ENCODE measurements around the gene TRERF1.

The TRERF1 gene

GRCh38 chr6:42264852-42265390 is 186.8 kb downstream of the TRERF1 start:
- peaks cover 32% of the 10 kb centered on the region for H3K36me3 Mint-ChIP-seq (ENCODE audit: low read depth)
- H3K27me3 Mint-ChIP-seq (ENCODE audit: low read depth): peaks cover 14% of the 10 kb centered on the region
- H3K4me3 Mint-ChIP-seq: no peak overlapping the region
- no peak for TF ChIP-seq CTCF (IDR thresholded peaks at IDR 0.05; ENCODE audit: unreplicated experiment in 3 of 3)
- no peaks in the 10 kb centered on the region for H3K9me3 Mint-ChIP-seq
- H3K4me1 Mint-ChIP-seq: peaks cover 25% of the 10 kb centered on the region
- no peak overlapping the region for H3K27ac Mint-ChIP-seq

- Mint-ChIP-seq H3K27ac (peak overlapping the region in 1 of 3 experiments; percentile 75), H3K36me3 (ENCODE audit: low read depth) (peaks cover 26% of the 10 kb centered on the region), H3K4me3 (no peak overlapping the region), H3K4me1 (peaks cover 29% of the 10 kb centered on the region), H3K9me3 (no peaks in the 10 kb centered on the region), H3K27me3 (ENCODE audit: low read depth) (peaks cover 14% of the 10 kb centered on the region)
- no peak for TF ChIP-seq CTCF (IDR thresholded peaks at IDR 0.05; ENCODE audit: unreplicated experiment in 3 of 3)
These were observed 187.4 kb downstream of the TRERF1 start for GRCh38 chr6:42264162-42264851.

- TF ChIP-seq CTCF (IDR thresholded peaks at IDR 0.05; ENCODE audit: unreplicated experiment in 3 of 3): peak in 1 of 3 experiments; percentile 21
- Mint-ChIP-seq H3K27ac (peak overlapping the region in 2 of 3 experiments; percentile 74 to 75), H3K4me1 (peaks cover 29% of the 10 kb centered on the region), H3K4me3 (no peak overlapping the region), H3K9me3 (no peaks in the 10 kb centered on the region), H3K27me3 (ENCODE audit: low read depth) (peaks cover 14% of the 10 kb centered on the region), H3K36me3 (ENCODE audit: low read depth) (peaks cover 22% of the 10 kb centered on the region)
These were observed 188.5 kb downstream of the TRERF1 start for GRCh38 chr6:42263165-42263728.

- Mint-ChIP-seq H3K4me1 (peaks cover 40% of the 10 kb centered on the region), H3K36me3 (ENCODE audit: low read depth) (peaks cover 34% of the 10 kb centered on the region), H3K27me3 (ENCODE audit: low read depth) (peaks cover 11% of the 10 kb centered on the region), H3K4me3 (no peak overlapping the region), H3K27ac (peak overlapping the region; percentile 30 to 65 (median 44)), H3K9me3 (no peaks in the 10 kb centered on the region)
- peak; percentile 49 to 67 (median 55) for TF ChIP-seq CTCF (IDR thresholded peaks at IDR 0.05; ENCODE audit: unreplicated experiment in 3 of 3)
These were observed 190.8 kb downstream of the TRERF1 start for GRCh38 chr6:42260972-42261371.

- Mint-ChIP-seq H3K27ac (peak overlapping the region; percentile 91 to 96 (median 96)), H3K9me3 (no peaks in the 10 kb centered on the region), H3K27me3 (ENCODE audit: low read depth) (peaks cover 7% of the 10 kb centered on the region), H3K36me3 (ENCODE audit: low read depth) (peaks cover 39% of the 10 kb centered on the region), H3K4me1 (peaks cover 40% of the 10 kb centered on the region), H3K4me3 (no peak overlapping the region)
- TF ChIP-seq CTCF (IDR thresholded peaks at IDR 0.05; ENCODE audit: unreplicated experiment in 3 of 3): no peak
These were observed 191.3 kb downstream of the TRERF1 start for GRCh38 chr6:42260396-42260888.

All from nephron (organoid).